ENCODE results near the gene ARHGEF12. TPM values are rescaled to one million over a fixed set of nuclear protein-coding genes. Genes with fewer than 3 reads are reported as not detected.

Gene ARHGEF12
- total and polyA plus RNA-seq, 4 experiments from 2014 or later = 0.80 to 5.0 (median 3.8) TPM

DNA sequence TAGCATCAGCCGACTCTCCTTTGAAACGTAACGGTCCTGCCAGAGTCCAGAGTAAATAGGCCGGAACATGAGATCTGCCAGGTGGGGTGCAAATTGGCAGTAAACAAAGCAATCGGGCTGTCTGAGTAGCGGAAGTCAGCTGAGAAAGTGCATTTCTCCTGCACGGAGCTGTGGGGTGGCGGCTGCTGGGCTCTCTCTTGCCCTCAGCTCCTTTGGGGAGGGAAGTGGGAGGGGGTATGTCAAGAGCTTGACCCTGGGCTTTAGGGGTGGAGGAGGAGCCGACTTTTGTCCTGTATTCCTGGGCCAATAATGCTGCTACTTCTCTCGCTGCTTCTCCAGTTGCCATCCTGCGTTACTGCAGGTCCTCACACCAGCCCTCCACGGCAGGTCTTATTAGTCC lies 187.0 kb downstream of the ARHGEF12 start:
- Histone ChIP-seq H3K4me3 (ENCODE audit: low read length in 2 of 2) (no peak overlapping the region), H3K4me1 (ENCODE audit: insufficient read depth, low read length) (no peaks in the 10 kb centered on the region), H3K27me3 (ENCODE audit: insufficient read depth, low read length) (no peaks in the 10 kb centered on the region), H3K36me3 (ENCODE audit: insufficient read depth, low read length) (no peaks in the 10 kb centered on the region), H3K9me3 (ENCODE audit: control insufficient read depth in 1 of 2, low read length in 2 of 2) (no peaks in the 10 kb centered on the region), H3K27ac (ENCODE audit: low read depth, low read length) (no peak overlapping the region)
- intact Hi-C loops (cut with micrococcal nuclease) = no loop called here
- Mint-ChIP-seq H3K4me3 (no peak overlapping the region), H3K4me1 (no peaks in the 10 kb centered on the region), H3K36me3 (no peaks in the 10 kb centered on the region), H3K27me3 (peaks cover 6 to 28% of the 10 kb centered on the region in 2 donors), H3K9me3 (peaks cover 0 to 2% (median 0%) of the 10 kb centered on the region in 8 donors), H3K27ac (no peak overlapping the region)
- CTCF ChIA-PET (ENCODE audit: partially characterized antibody) = no interaction called here
- POLR2A ChIA-PET (ENCODE audit: partially characterized antibody) = no interaction called here
- DNase-seq = no peak

DNA sequence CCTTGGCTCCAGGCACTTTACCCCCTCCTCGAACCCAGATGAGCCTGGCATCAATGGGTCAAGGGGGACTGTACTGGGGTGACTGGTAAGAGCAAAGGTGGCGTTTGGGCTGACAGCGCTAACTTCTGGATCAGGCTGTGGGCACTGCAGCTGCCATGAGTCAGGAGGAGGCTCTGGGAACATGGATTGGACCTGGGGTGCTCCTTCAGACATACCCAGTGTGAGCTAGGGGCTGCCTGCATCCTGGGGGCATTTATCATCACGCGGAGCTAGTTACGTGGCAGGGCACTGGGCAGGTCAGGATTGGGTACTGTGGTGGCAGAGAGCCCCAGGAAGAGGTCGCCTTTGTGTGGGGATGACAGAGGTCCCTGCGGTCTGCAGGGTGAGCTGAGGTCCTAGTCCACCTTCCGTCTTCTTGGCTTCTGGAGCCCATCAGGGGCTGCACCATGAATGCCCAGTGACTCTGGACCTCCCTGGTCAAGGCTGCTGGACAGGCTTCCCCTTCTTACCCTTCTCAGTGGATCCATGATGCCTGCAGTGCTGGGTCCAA lies 188.4 kb downstream of the ARHGEF12 start:
- no peak overlapping the region for H3K27ac ChIP-seq (ENCODE audit: low read depth, low read length)
- Mint-ChIP-seq H3K36me3 (no peaks in the 10 kb centered on the region), H3K4me1 (no peaks in the 10 kb centered on the region), H3K27ac (no peak overlapping the region), H3K4me3 (no peak overlapping the region), H3K9me3 (peaks cover 0 to 2% (median 0%) of the 10 kb centered on the region in 8 donors), H3K27me3 (peaks cover 10 to 30% of the 10 kb centered on the region in 2 donors)
- H3K27me3 ChIP-seq (ENCODE audit: insufficient read depth, low read length) = no peaks in the 10 kb centered on the region
- H3K4me3 ChIP-seq (ENCODE audit: low read length in 2 of 2) = no peak overlapping the region
- ChIA-PET CTCF (ENCODE audit: partially characterized antibody) (interaction anchor here (1.4 kb wide), 1 partner anchor 15 kb away, joined by 4 read pairs; no protein-coding TSS in a partner anchor), POLR2A (ENCODE audit: partially characterized antibody) (no interaction called here)
- H3K4me1 ChIP-seq (ENCODE audit: insufficient read depth, low read length) = no peaks in the 10 kb centered on the region
- intact Hi-C loops (cut with micrococcal nuclease) = no loop called here
- H3K9me3 ChIP-seq (ENCODE audit: control insufficient read depth in 1 of 2, low read length in 2 of 2) = no peaks in the 10 kb centered on the region
- DNase-seq = no peak
- no peaks in the 10 kb centered on the region for H3K36me3 ChIP-seq (ENCODE audit: insufficient read depth, low read length)

DNA sequence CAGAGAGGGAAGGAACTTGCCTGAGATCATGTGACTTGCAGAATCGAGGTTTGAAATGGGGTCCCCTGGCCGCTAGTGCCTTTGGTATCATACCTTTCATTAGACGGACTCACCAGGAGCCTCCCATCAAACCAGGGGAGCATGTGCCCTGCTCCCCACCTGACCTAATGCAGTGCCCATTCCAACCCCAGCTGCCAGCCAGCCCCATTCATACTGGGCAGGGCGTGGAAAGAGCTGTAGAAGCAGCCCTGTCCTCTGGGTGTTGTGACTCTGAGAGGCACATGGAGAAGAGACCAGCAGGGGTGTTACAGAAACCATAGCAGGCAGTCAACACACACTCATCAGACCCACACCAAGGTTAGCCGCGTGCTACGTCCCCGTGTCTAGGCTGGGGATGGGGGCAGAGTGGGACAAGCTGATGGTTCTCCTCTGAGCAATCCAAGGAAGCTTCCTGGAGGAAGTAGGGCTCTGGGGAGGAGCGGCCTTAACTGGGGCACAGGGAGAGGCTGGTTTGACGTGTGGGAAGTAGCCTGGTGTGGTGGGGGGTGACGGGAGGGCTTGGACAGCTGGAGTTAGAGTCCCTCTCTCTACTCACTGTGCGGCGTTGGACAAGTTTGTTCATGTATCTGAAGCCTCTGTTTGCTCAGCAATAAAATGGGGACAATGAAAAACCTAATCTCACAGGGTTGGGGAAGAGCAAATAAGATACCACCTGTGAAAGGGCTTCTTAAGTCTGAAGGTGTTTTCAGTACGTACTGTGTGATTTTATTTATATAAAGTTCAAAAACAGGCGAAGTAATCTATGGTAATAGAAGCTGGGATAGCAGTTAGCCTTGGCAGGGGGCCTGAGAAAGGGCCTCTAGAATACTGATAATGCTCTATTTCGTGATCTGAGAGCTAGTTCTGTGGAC lies 189.3 kb downstream of the ARHGEF12 start:
- Histone ChIP-seq H3K9me3 (ENCODE audit: control insufficient read depth in 1 of 2, low read length in 2 of 2) (no peaks in the 10 kb centered on the region), H3K4me3 (ENCODE audit: low read length in 2 of 2) (no peak overlapping the region), H3K27me3 (ENCODE audit: insufficient read depth, low read length) (no peaks in the 10 kb centered on the region), H3K27ac (ENCODE audit: low read depth, low read length) (no peak overlapping the region), H3K36me3 (ENCODE audit: insufficient read depth, low read length) (no peaks in the 10 kb centered on the region), H3K4me1 (ENCODE audit: insufficient read depth, low read length) (no peaks in the 10 kb centered on the region)
- no peak overlapping the region for H3K27ac Mint-ChIP-seq
- H3K4me3 Mint-ChIP-seq = no peak overlapping the region
- H3K36me3 Mint-ChIP-seq = no peaks in the 10 kb centered on the region
- peaks cover 8 to 33% of the 10 kb centered on the region in 2 donors for H3K27me3 Mint-ChIP-seq
- ChIA-PET CTCF (ENCODE audit: partially characterized antibody) (interaction anchor here (1.4 kb wide), 1 partner anchor 16 kb away, joined by 4 read pairs; no protein-coding TSS in a partner anchor), POLR2A (ENCODE audit: partially characterized antibody) (no interaction called here)
- intact Hi-C loops (cut with micrococcal nuclease) = no loop called here
- no peak for DNase-seq
- H3K9me3 Mint-ChIP-seq = peaks cover 0 to 2% (median 0%) of the 10 kb centered on the region in 8 donors
- no peaks in the 10 kb centered on the region for H3K4me1 Mint-ChIP-seq

DNA sequence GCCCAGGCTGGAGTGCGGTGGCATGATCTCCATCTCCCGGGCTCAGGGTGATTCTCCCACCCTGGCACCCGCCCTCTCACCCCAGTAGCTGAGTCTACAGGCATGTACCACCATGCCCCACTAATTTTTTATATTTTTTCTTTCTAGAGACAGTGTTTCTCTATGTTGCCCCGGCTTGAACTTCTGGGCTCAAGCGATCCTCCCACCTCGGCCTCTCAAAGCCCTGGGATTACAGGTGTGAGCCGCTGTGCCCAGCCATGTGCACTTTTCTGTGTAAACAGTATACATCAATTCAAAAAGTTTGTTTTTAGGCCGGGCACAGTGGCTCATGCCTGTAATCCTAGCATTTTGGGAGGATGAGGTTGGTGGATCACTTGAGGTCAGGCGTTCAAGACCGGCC lies 190.0 kb downstream of the ARHGEF12 start:
- Mint-ChIP-seq H3K4me1 (no peaks in the 10 kb centered on the region), H3K27ac (no peak overlapping the region), H3K4me3 (no peak overlapping the region), H3K27me3 (peaks cover 8 to 34% of the 10 kb centered on the region in 2 donors), H3K36me3 (no peaks in the 10 kb centered on the region), H3K9me3 (peaks cover 0 to 2% (median 0%) of the 10 kb centered on the region in 8 donors)
- no peak overlapping the region for H3K27ac ChIP-seq (ENCODE audit: low read depth, low read length)
- no peaks in the 10 kb centered on the region for H3K27me3 ChIP-seq (ENCODE audit: insufficient read depth, low read length)
- H3K4me3 ChIP-seq (ENCODE audit: low read length in 2 of 2) = no peak overlapping the region
- no peaks in the 10 kb centered on the region for H3K36me3 ChIP-seq (ENCODE audit: insufficient read depth, low read length)
- DNase-seq = no peak
- no peaks in the 10 kb centered on the region for H3K9me3 ChIP-seq (ENCODE audit: control insufficient read depth in 1 of 2, low read length in 2 of 2)
- H3K4me1 ChIP-seq (ENCODE audit: insufficient read depth, low read length) = no peaks in the 10 kb centered on the region
- POLR2A ChIA-PET (ENCODE audit: partially characterized antibody) = no interaction called here
- CTCF ChIA-PET (ENCODE audit: partially characterized antibody) = no interaction called here
- intact Hi-C loops (cut with micrococcal nuclease) = no loop called here

DNA sequence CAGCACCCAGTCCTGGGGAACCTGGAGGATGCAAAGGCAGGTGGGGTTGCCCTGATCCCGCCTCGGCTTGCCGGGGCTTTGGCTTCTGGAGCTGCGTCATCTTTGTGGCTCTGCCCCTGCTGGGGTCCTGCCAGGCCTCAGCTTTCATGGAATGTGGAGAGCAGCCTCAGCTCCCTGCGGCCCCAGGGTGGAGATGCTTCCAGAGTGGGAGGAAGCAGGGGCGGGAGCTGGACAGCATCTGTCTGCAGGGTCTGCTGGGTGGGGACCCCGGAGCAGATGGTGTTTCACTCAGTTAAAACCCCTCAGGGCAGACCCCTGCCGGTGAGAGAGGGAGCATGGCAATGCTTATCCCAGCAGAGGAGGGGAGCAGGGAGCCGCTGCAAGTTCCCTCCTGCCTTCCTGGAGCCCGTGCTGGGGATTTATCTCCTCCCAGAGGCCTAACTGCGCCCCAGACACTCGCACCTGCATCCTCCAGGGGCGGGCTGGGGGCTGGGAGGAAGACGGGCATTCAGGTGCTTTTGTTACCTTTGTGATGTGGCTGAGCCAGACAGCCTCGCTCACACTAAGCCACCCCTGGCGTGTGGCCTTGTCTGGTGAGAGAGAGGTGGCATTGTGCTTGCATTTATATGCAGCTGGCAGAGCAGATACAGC lies 191.0 kb downstream of the ARHGEF12 start:
- no peak overlapping the region for H3K4me3 ChIP-seq (ENCODE audit: low read length in 2 of 2)
- H3K4me3 Mint-ChIP-seq = no peak overlapping the region
- no peak for DNase-seq
- H3K36me3 ChIP-seq (ENCODE audit: insufficient read depth, low read length) = no peaks in the 10 kb centered on the region
- no peaks in the 10 kb centered on the region for H3K27me3 ChIP-seq (ENCODE audit: insufficient read depth, low read length)
- H3K9me3 ChIP-seq (ENCODE audit: control insufficient read depth in 1 of 2, low read length in 2 of 2) = no peaks in the 10 kb centered on the region
- no peaks in the 10 kb centered on the region for H3K4me1 Mint-ChIP-seq
- POLR2A ChIA-PET (ENCODE audit: partially characterized antibody) = no interaction called here
- intact Hi-C loops (cut with micrococcal nuclease) = no loop called here
- CTCF ChIA-PET (ENCODE audit: partially characterized antibody) = interaction anchor here (0.6 to 0.9 kb wide), 2 partner anchors 8 to 193 kb away, joined by 3 to 4 read pairs; no protein-coding TSS in a partner anchor
- H3K9me3 Mint-ChIP-seq = peaks cover 0 to 2% (median 0%) of the 10 kb centered on the region in 8 donors
- H3K27ac Mint-ChIP-seq = no peak overlapping the region
- H3K27me3 Mint-ChIP-seq = peaks cover 8 to 31% of the 10 kb centered on the region in 2 donors
- H3K4me1 ChIP-seq (ENCODE audit: insufficient read depth, low read length) = no peaks in the 10 kb centered on the region
- H3K27ac ChIP-seq (ENCODE audit: low read depth, low read length) = no peak overlapping the region
- H3K36me3 Mint-ChIP-seq = no peaks in the 10 kb centered on the region

DNA sequence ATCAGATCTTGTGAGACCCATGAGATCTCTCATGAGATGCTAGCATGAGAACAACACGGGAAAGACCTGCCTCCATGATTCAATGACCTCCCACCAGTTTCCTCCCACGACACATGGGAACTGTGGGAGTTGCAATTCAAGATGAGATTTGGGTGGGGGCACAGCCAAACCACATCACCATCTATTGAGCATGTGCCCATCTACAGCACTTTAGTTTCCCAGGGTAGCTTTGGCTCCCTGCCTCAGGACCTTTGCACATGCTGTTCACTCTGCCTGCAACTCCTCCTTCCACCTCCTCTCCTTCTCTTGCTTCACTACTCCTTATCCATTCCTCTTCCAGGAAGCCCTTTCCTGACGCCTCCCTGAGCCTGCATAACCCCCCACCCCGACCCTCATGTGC lies 192.5 kb downstream of the ARHGEF12 start:
- no peaks in the 10 kb centered on the region for H3K9me3 ChIP-seq (ENCODE audit: control insufficient read depth in 1 of 2, low read length in 2 of 2)
- no peak overlapping the region for H3K27ac ChIP-seq (ENCODE audit: low read depth, low read length)
- no peaks in the 10 kb centered on the region for H3K4me1 Mint-ChIP-seq
- H3K9me3 Mint-ChIP-seq = peaks cover 0 to 2% (median 0%) of the 10 kb centered on the region in 8 donors
- ChIA-PET POLR2A (ENCODE audit: partially characterized antibody) (no interaction called here), CTCF (ENCODE audit: partially characterized antibody) (no interaction called here)
- no peaks in the 10 kb centered on the region for H3K36me3 ChIP-seq (ENCODE audit: insufficient read depth, low read length)
- H3K27ac Mint-ChIP-seq = no peak overlapping the region
- H3K27me3 Mint-ChIP-seq = peaks cover 11 to 31% of the 10 kb centered on the region in 2 donors
- DNase-seq = no peak
- H3K4me3 Mint-ChIP-seq = no peak overlapping the region
- H3K4me3 ChIP-seq (ENCODE audit: low read length in 2 of 2) = no peak overlapping the region
- intact Hi-C loops (cut with micrococcal nuclease) = no loop called here
- no peaks in the 10 kb centered on the region for H3K36me3 Mint-ChIP-seq
- no peaks in the 10 kb centered on the region for H3K4me1 ChIP-seq (ENCODE audit: insufficient read depth, low read length)
- H3K27me3 ChIP-seq (ENCODE audit: insufficient read depth, low read length) = no peaks in the 10 kb centered on the region

DNA sequence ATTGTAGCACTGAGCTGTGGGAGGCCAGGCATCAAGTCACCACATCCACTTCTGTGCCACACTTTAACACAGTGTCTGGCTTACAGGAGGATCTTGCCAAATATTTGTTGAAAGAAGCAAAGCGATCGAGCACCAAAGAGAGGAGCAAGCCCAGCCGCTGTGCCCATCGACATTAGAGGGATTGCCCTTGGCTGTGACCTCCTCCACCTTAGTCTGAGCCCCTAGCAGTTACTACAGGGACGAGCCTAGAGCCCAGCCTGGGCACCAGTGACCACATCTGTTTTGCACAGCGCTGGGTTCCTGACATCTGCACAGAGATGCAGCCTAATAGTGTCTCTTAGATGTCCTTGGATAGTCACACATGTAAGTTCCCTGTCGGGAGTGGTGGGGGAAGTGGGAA lies 193.0 kb downstream of the ARHGEF12 start:
- ChIA-PET POLR2A (ENCODE audit: partially characterized antibody) (no interaction called here), CTCF (ENCODE audit: partially characterized antibody) (no interaction called here)
- H3K27ac ChIP-seq (ENCODE audit: low read depth, low read length) = no peak overlapping the region
- no peaks in the 10 kb centered on the region for H3K4me1 ChIP-seq (ENCODE audit: insufficient read depth, low read length)
- no peak overlapping the region for H3K27ac Mint-ChIP-seq
- peaks cover 12 to 33% of the 10 kb centered on the region in 2 donors for H3K27me3 Mint-ChIP-seq
- H3K36me3 ChIP-seq (ENCODE audit: insufficient read depth, low read length) = no peaks in the 10 kb centered on the region
- H3K36me3 Mint-ChIP-seq = no peaks in the 10 kb centered on the region
- H3K4me1 Mint-ChIP-seq = no peaks in the 10 kb centered on the region
- intact Hi-C loops (cut with micrococcal nuclease) = no loop called here
- H3K9me3 ChIP-seq (ENCODE audit: control insufficient read depth in 1 of 2, low read length in 2 of 2) = no peaks in the 10 kb centered on the region
- DNase-seq = no peak
- H3K27me3 ChIP-seq (ENCODE audit: insufficient read depth, low read length) = no peaks in the 10 kb centered on the region
- no peak overlapping the region for H3K4me3 Mint-ChIP-seq
- H3K4me3 ChIP-seq (ENCODE audit: low read length in 2 of 2) = no peak overlapping the region
- peaks cover 0 to 2% (median 0%) of the 10 kb centered on the region in 8 donors for H3K9me3 Mint-ChIP-seq

Measured in CD4-positive, alpha-beta memory T cell (primary cell).